Endothelial cell of umbilical vein (primary cell): ENCODE results near the gene SYMPK. TPM values are rescaled to one million over a fixed set of nuclear protein-coding genes. Genes with fewer than 3 reads are reported as not detected.

ENCODE experiments used
- BruUV-seq: library from RNA; stranded (reverse); fragments of 400-500 nt; replicated peaks from 2 replicates; lab custom pipeline; 2021; lab: Mats Ljungman, UMichigan
- CTCF ChIA-PET: fragments of 300-600, 350-600 bp; sonication (Branson Sonifier 250); formaldehyde crosslinking; loops from one replicate; lab custom pipeline; 2021; ENCODE audit warnings: antibody characterized with exemption, inconsistent platforms; lab: Charles Lee
- POLR2A ChIA-PET: fragments of 300-600, 350-600 bp; sonication (Branson Sonifier 250); formaldehyde crosslinking; loops from one replicate; lab custom pipeline; 2021; ENCODE audit warnings: antibody characterized with exemption, inconsistent platforms; lab: Charles Lee
- DNase-seq: peaks from one replicate; pipeline ENCODE4 v3.0.0-alpha.2; 2011; ENCODE audit warnings: low read depth, low spot score
- FAIRE-seq: peaks from 2 replicates; lab custom pipeline; 2011; peaks lifted over from hg19 to GRCh38; lab: Jason Lieb, UNC
- H2AFZ ChIP-seq: 2 replicates; pipeline ENCODE4 v1.6.0; 2012; ENCODE audit warnings: low read depth, low read length, control low read depth, inconsistent platforms
- H3K27ac ChIP-seq: 2 replicates; pipeline ENCODE4 v1.5.1; 2011; ENCODE audit warnings: low read depth, mild to moderate bottlenecking, control low read depth, low read length, moderate library complexity; ENCODE audit not compliant: insufficient read depth
- H3K27me3 ChIP-seq, 2 experiments: 2 replicates each; pipeline versions ENCODE4 v1.6.0 to v1.6.1; 2011; ENCODE audit warnings: low read length in 2 of 2, mixed read lengths in 1 of 2; ENCODE audit not compliant: control insufficient read depth in 2 of 2, insufficient read depth in 2 of 2
- H3K36me3 ChIP-seq, 2 experiments: 2 replicates in 1 of 2; 3 replicates in 1 of 2; pipeline ENCODE4 v1.5.1; 2011; ENCODE audit warnings: low read length in 2 of 2, mild to moderate bottlenecking in 1 of 2, moderate library complexity in 1 of 2; ENCODE audit not compliant: control insufficient read depth in 2 of 2, insufficient read depth in 2 of 2; ENCODE audit errors: extremely low read depth in 1 of 2
- H3K4me1 ChIP-seq: 3 replicates; pipeline ENCODE4 v1.5.1; 2011; ENCODE audit warnings: mild to moderate bottlenecking, low read length; ENCODE audit not compliant: control insufficient read depth, insufficient read depth; ENCODE audit errors: extremely low read depth
- H3K4me2 ChIP-seq: 2 replicates; pipeline ENCODE4 v1.6.1; 2011; ENCODE audit warnings: low read length, control low read depth, mixed read lengths; ENCODE audit not compliant: insufficient read depth
- H3K4me3 ChIP-seq, 3 experiments: fragments of 200-600 bp in 1 of 3; sonication (generic), shearing (Covaris generic) in 1 of 3; replicated peaks in 1 of 3; 2 replicates each; pipeline ENCODE4 v1.5.1; 2011 to 2016; ENCODE audit warnings: control low read depth in 3 of 3, low read length in 3 of 3, mild to moderate bottlenecking in 2 of 3, inconsistent platforms in 1 of 3, low read depth in 1 of 3, moderate library complexity in 1 of 3; ENCODE audit not compliant: insufficient read depth in 1 of 3
- H3K79me2 ChIP-seq: 2 replicates; pipeline ENCODE4 v1.6.0; 2012; ENCODE audit warnings: low read length, inconsistent platforms; ENCODE audit not compliant: control insufficient read depth, insufficient read depth
- H3K9ac ChIP-seq: replicated peaks from 2 replicates; pipeline ENCODE3; 2011; ENCODE audit warnings: low read length, control low read depth; ENCODE audit not compliant: insufficient read depth; ENCODE audit errors: extremely low read depth
- H3K9me1 ChIP-seq: replicated peaks from 3 replicates; pipeline ENCODE4 v1.6.0; 2011; ENCODE audit warnings: mild to moderate bottlenecking, low read length; ENCODE audit not compliant: control insufficient read depth, insufficient read depth; ENCODE audit errors: extremely low read depth
- H3K9me3 ChIP-seq: replicated peaks from 2 replicates; pipeline ENCODE4 v1.5.1; 2012; ENCODE audit warnings: low read length, inconsistent platforms; ENCODE audit not compliant: control insufficient read depth, insufficient read depth
- H4K20me1 ChIP-seq: replicated peaks from 2 replicates; pipeline ENCODE3; 2011; ENCODE audit warnings: mild to moderate bottlenecking, low read length; ENCODE audit not compliant: control insufficient read depth, insufficient read depth; ENCODE audit errors: extremely low read depth
- EZH2 ChIP-seq: IDR thresholded peaks from 2 replicates; pipeline ENCODE4 v1.6.1; 2012; ENCODE audit warnings: borderline replicate concordance, low read depth, mild to moderate bottlenecking, moderate library complexity, low read length, inconsistent platforms; ENCODE audit not compliant: severe bottlenecking
- FOS ChIP-seq: IDR thresholded peaks from 2 replicates; pipeline ENCODE4 v1.6.1; 2011; ENCODE audit warnings: mild to moderate bottlenecking, low read length, moderate library complexity, borderline replicate concordance; ENCODE audit not compliant: insufficient read depth
- GATA2 ChIP-seq: IDR thresholded peaks from 2 replicates; pipeline ENCODE4 v1.7.0; 2011; ENCODE audit warnings: low read depth, mild to moderate bottlenecking, moderate library complexity, mixed read lengths, low read length; ENCODE audit not compliant: insufficient read length, insufficient read depth
- JUN ChIP-seq: IDR thresholded peaks from 2 replicates; pipeline ENCODE4 v1.6.1; 2011; ENCODE audit warnings: borderline replicate concordance, low read depth; ENCODE audit not compliant: insufficient read length, insufficient read depth
- MYC ChIP-seq: IDR thresholded peaks from one replicate; pipeline ENCODE4 v1.6.1; 2011; ENCODE audit warnings: mild to moderate bottlenecking, low read depth, low read length
- POLR2A ChIP-seq: IDR thresholded peaks from 2 replicates; pipeline ENCODE4 v1.6.1; 2012; ENCODE audit warnings: low read depth, mild to moderate bottlenecking, control low read depth, low read length
- POLR2AphosphoS5 ChIP-seq: IDR thresholded peaks from 2 replicates; pipeline ENCODE4 v1.6.1; 2012; ENCODE audit warnings: low read depth, mild to moderate bottlenecking, control low read depth, low read length, moderate library complexity; ENCODE audit not compliant: insufficient read depth
- dilution Hi-C: fragments of 300-500 bp; cut with MboI; formaldehyde crosslinking; loops from one replicate; pipeline ENCODE4 v1.15.0; 2019; ENCODE audit warnings: low sequenced_read_pairs; ENCODE audit not compliant: extremely low pct_ligation_motif_present
- intact Hi-C: fragments of 100-400 bp; cut with micrococcal nuclease; formaldehyde crosslinking; loops from one replicate; pipeline ENCODE4 v1.10.0; 2022
- polyA plus RNA-seq, 4 experiments: library from polyadenylated mRNA; depleted of rRNA in 3 of 4; stranded (reverse) in 3 of 4; unstranded in 1 of 4; fragments of >200 nt; gene quantifications; 2 replicates each; pipeline versions ENCODE4 v1.2.1 to v1.2.3, GENCODE V29; 2011 to 2012; ENCODE audit warnings: missing spikeins in 1 of 4
- total RNA-seq: library from RNA; stranded (reverse); gene quantifications from 2 replicates; pipeline ENCODE4 v1.2.3, GENCODE V29; 2021
- TF ChIP-seq, protein P1 (sequence below): IDR thresholded peaks from 2 replicates; pipeline ENCODE4 v1.6.1; 2011; ENCODE audit not compliant: insufficient read depth, insufficient read length
- TF ChIP-seq, protein P2 (sequence below), 2 donors: IDR thresholded peaks; 1 replicate in 1 of 2; 2 replicates in 1 of 2; pipeline ENCODE4 v1.5.1; 2011; ENCODE audit warnings: low read length in 2 of 2, mild to moderate bottlenecking in 2 of 2, moderate library complexity in 2 of 2, control low read depth in 1 of 2, inconsistent platforms in 1 of 2, low read depth in 1 of 2; ENCODE audit not compliant: insufficient read depth in 1 of 2; ENCODE audit errors: extremely low read depth in 1 of 2

SYMPK gene
- total and polyA plus RNA-seq, 2 donors (not counting 3 experiments of a cell fraction or from before 2014, with no cell fraction given) = 89.8 to 95.7 TPM

DNA sequence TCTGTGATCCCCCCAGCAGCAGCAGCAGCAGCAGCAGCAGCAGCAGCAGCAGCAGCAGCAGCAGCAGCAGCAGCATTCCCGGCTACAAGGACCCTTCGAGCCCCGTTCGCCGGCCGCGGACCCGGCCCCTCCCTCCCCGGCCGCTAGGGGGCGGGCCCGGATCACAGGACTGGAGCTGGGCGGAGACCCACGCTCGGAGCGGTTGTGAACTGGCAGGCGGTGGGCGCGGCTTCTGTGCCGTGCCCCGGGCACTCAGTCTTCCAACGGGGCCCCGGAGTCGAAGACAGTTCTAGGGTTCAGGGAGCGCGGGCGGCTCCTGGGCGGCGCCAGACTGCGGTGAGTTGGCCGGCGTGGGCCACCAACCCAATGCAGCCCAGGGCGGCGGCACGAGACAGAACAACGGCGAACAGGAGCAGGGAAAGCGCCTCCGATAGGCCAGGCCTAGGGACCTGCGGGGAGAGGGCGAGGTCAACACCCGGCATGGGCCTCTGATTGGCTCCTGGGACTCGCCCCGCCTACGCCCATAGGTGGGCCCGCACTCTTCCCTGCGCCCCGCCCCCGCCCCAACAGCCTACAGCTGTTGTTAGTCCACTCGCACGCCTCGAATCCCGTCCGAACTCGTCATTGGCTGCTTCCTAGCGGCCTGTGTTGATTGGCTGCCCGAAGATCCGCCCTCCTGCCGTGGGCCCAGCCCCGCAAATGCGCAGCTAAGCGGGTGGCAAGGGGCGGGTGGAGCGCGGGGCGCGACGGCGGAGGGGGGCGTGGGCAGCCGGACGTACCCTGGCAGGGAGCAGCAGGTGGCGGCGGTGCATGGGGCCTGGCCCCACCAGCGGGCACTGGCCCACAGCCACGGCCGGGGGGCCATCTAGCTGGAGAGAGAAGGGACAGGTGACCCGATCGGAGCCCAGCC is 92.5 kb downstream of the SYMPK start:
- H2AFZ ChIP-seq = peak overlapping the region; percentile 19
- peak; percentile 99 for FAIRE-seq
- intact Hi-C loops = loop anchor here (1.0 kb wide), 3 partner anchors 9 to 29 kb away; partner anchors contain the start of gene DMWD

More for the DNA sequence above, 92.5 kb downstream of the SYMPK start:
- Histone ChIP-seq H3K9me1 (no peaks in the 10 kb centered on the region), H3K79me2 (peaks cover 2% of the 10 kb centered on the region), H3K4me3 (peak overlapping the region; percentile 13 to 49 (median 45)), H3K4me2 (peak overlapping the region; percentile 71), H3K27me3 (no peaks in the 10 kb centered on the region), H3K4me1 (peaks cover 14% of the 10 kb centered on the region), H3K36me3 (peaks cover 3% of the 10 kb centered on the region in 2 experiments), H3K27ac (peak overlapping the region; percentile 21), H3K9me3 (no peaks in the 10 kb centered on the region), H3K9ac (no peak overlapping the region), H4K20me1 (no peaks in the 10 kb centered on the region)
- dilution Hi-C loops = no loop called here
- TF ChIP-seq MYC (no peak), POLR2A (peak; percentile 70), GATA2 (no peak), JUN (no peak), EZH2 (no peak), POLR2AphosphoS5 (peak; percentile 82), FOS (no peak)
- TF ChIP-seq, protein P1, sequence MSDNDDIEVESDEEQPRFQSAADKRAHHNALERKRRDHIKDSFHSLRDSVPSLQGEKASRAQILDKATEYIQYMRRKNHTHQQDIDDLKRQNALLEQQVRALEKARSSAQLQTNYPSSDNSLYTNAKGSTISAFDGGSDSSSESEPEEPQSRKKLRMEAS = no peak
- TF ChIP-seq, protein P2, sequence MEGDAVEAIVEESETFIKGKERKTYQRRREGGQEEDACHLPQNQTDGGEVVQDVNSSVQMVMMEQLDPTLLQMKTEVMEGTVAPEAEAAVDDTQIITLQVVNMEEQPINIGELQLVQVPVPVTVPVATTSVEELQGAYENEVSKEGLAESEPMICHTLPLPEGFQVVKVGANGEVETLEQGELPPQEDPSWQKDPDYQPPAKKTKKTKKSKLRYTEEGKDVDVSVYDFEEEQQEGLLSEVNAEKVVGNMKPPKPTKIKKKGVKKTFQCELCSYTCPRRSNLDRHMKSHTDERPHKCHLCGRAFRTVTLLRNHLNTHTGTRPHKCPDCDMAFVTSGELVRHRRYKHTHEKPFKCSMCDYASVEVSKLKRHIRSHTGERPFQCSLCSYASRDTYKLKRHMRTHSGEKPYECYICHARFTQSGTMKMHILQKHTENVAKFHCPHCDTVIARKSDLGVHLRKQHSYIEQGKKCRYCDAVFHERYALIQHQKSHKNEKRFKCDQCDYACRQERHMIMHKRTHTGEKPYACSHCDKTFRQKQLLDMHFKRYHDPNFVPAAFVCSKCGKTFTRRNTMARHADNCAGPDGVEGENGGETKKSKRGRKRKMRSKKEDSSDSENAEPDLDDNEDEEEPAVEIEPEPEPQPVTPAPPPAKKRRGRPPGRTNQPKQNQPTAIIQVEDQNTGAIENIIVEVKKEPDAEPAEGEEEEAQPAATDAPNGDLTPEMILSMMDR (IDR thresholded peaks at IDR 0.05; ENCODE audit: extremely low read depth in 1 of 2, insufficient read depth in 1 of 2, low read depth in 1 of 2, low read length in 2 of 2) = peak; percentile 92 to 98
- no TSS peak for BruUV-seq
- peak; percentile 98 for DNase-seq
- ChIA-PET POLR2A (interaction anchor here (0.6 to 2.2 kb wide), 10 partner anchors 18 to 272 kb away, joined by 3 to 9 read pairs (median 4); partner anchors contain the start of genes FBXO46, PPM1N and QPCTL), CTCF (interaction anchor here (0.7 to 6.7 kb wide), 23 partner anchors 10 to 232 kb away, joined by 3 to 125 read pairs (median 4); partner anchors contain the start of genes DMPK, DMWD, QPCTL and SNRPD2)
